HT1080 (cell line): Measurements from ENCODE around the gene BCAS1. TPM values are rescaled to one million over a fixed set of nuclear protein-coding genes. Genes with fewer than 3 reads are reported as not detected.
A peak's percentile ranks its signal among the peaks of the same experiment; 100 is the strongest.

Source experiments
- DNase-seq: peaks from one replicate; pipeline ENCODE4 v3.0.0-alpha.2; 2015; ENCODE audit warnings: low read depth
- total RNA-seq: library from RNA; depleted of rRNA; stranded (reverse); fragments of >200 nt; shearing (Covaris generic); gene quantifications from 2 replicates; pipeline ENCODE4 v1.2.3, GENCODE V29; 2014

Gene BCAS1
- total RNA-seq, 1 experiment from 2014 or later = 0.06 TPM

DNA sequence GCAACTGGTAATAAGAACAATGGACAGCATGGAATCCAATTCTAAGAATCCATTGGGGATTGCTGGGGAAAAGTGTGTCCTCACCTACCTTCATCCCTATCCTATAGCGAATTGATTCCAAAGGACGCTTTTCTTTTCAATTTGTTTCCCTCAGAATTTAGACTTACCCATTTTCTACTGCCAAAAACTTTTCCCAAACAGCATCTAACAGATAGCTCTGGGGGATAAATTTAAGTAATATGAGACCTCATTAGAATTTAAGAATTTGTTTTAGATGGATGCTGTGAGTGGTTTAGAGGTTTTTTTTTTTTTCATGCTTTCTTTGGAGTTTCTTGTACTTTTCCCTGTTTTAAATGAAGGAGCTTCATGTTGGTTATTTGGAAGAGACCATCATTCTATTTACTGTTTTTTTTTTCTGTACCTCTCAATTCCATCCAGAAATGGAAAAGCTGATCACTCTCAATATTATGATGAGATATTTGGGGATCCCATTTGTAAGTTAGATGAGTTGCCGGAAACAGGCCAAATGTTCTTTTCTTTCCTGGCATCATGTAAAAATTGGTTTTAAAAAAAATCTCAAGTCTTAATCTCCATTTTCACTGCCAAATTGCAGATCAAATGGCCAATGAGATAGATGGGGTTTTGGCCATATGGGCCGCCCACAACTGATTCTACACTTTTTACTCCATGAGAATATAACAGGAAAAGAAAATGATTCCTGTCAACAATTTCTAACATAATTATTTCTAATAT, 105.7 kb downstream of the BCAS1 start:
- DNase-seq = no peak

DNA sequence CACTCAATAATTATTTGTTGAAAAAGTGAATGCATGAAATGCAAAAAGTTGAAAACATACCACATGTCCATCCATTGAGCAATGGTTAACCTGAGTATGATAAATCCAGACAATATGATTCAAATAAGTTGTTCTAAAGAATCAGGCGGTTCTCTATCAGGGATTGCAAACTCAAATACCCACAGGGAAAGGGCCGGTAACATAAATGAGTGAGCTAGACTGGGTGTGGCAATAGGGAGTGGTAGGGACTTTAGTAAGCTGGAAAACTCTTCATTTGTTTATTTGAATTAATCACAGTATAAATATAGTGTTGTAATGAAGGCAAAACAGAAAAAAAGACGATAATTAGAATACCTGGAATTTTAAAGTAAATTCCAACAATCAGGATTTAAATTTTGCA, 106.3 kb downstream of the BCAS1 start:
- no peak for DNase-seq

DNA sequence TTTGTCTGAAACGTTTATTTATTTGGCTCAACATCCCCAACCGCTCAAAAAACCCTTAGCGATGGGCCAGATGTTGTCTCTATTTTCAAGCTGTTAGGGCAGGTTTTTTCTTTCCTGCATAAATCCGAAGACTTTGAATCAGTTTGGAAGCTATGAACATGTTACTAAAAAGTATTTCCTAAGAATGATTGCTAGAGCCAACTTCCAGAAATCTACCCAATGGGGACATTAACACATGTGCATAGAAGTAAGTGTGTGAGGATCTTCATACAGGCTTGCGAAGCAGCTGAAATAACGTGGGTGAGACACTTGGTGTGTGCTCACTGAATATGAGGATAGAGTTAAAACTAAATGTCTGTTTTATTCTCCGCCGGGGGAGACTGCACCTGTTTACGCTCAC, 106.8 kb downstream of the BCAS1 start:
- no peak for DNase-seq

DNA sequence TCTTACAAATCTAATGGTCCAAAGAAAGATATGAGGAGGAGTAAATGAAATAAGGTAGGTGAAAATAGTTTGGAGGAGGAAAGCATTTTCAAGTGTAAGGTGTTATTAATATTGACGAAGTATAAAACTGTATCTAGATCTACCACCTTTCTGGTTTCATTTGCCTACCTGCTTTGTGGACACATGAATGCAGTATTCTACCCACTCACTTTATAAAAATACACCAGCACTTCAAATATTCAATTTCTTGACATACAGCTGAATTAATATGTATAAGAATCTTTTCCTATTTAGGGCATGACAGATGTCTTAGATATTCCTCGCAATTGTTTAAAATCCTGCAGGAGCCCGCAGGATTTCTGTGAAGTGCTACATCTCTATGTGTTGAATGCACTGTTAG, 108.0 kb downstream of the BCAS1 start:
- DNase-seq = no peak

DNA sequence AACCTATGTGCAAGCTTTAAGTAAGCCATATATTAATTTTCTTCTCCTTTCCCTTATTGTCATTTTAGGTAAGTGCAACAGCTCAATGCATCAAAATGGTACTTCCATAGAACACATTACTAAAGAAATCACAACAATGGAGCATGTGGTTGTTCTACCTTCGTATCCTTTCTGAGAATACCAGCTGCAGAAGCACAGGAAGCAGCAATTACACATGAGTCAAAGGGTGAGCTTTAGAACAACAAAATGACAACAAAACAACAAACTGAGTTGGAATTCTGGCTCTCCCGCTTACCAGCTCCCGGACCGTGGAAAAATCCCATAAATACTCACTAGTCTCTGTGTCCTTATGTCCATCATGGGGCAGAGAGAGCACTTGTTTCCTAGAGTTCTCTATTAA, 108.9 kb downstream of the BCAS1 start:
- no peak for DNase-seq

DNA sequence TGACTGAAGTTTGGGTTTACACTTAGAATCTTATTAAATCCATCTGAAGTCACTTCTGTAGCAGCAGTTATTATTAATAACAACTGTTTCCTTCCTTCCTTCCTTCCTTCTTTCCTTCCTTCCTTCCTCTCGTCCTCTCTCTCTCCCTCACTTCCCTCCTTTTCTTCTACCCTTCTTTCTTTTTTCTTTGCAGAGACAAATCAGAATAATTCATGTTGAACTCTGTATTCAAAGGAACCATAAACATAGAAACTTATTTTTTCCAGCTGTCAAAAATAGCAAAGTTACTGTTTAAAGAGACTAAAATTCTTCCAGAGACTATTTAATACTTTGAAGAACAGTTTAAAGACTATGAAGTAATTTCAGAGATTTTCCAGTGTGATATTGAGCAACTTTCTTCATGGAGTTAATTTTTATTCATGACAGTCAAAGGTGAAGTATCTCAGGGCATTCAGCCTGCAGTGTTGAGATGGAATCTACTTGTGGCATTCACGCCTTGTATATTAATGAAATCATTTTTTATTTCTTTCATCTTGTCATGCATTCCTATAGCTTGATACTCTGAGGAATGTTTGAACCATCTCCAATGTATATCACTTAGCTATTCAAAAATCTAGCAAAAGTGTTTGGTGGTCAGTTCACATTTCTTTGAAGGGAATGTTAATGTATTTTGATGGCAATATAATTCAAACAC, 109.7 kb downstream of the BCAS1 start:
- no peak for DNase-seq

DNA sequence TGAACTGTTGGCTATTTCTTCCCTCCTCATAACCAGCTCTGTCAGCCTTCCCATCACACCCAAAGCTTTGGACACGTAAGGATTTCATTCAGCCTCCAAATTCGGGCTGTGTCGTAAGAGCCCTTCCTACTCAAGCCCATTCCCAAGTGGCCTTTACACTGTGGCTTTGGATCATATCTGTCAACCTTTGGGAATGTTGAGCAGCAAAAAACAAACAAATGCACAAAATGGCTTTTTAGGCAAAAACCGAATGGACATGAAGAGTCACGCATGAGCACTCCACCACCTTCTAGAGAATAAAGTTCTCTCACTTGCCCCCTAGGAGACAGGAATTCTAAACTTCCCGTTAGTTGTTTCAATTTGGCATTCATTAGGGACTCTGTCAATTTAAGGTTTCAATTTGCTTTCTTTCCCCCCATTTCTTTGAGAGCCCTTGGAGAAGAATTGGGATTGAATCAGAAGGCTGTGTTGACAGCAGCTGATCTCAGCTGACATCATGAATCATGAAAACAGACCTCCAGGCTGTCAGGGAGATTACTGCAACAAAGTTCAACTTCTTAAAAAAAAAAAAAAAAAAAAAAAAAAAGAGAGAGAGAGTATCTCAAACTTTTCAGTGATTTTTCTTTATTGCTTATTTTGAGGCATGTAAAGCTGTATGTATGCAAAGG, 110.3 kb downstream of the BCAS1 start:
- DNase-seq = peak; percentile 15

DNA sequence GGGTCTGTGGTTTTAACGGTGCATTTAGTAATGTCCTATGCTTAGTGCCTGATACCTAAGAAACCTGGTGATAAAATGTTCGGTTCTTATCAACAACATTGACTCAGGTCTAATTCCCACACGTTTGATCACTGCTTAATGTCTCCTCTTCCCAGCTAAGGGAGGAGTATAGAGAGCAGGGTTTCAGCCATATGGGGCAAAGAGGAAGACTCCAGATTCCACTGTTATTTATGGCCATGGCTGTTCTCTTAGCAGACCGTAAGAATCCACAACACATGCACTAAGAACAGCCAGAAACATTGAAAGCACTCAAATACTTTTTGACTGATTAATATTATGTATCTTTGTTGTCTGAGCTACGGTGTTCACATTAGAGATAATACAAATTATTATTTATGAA, 112.1 kb downstream of the BCAS1 start:
- DNase-seq = no peak

DNA sequence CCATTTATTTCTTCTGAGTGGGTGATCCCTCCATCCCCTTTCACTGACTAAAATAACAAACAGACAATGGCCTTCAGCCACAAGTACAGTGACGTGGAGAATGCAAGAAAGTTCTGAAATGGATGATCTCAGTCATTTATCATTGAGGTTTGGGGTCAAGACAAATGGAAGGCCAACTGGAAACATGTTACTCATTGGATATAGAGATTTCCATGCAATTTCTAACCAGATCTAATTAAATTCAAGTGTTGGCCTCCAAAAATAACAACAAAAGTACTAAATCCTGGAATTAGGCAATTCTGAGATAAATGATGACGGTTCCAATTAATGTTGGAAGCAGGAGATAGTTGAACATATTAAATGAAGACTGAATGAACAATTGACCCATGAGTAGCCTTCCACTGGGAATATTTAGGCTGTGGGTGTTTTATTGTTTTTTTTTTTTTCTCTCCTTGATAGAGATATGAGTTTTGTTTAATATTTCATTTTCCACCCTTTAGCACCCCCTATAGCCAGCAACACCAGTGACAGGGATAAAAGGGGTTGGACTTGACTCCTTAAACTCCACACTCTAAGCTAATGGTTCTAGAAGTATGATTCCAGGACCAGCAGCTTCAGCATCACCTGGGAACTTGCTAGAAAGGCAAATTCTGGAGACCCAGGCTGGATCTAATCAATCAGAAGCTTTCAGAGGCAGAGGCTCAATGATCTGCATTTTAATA, 112.8 kb downstream of the BCAS1 start:
- no peak for DNase-seq

DNA sequence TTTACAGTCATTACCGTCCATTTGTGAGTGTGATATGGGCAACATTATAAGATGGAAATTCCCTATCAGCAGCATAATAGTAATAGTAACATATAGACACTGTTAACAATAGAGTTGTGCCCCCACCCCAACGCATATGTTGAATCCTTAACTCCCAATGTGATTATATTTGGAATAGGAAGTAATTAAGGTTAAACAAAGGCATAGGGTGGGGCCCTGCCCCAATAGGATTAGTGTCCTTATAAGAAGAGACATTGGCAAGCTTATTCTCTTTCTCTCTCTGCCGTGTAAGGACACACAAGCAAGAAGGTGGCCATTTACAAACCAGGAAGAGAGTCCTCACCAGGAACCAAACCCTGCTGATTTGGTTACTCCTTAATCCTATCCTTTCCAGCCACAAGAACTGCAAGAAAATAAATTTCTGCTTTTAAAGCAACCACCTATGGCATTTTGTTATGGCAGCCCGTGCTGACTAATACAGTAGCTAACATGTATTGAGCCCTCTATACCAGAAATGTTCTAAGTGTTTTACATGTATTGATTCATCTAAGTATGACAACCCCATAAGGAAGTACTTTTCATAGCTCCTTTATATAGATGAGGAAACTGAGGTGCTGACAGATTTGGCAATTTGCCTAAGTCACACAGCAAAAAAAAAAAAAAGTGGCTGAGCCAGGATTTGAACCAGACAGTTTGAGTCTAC, 114.2 kb downstream of the BCAS1 start:
- no peak for DNase-seq

DNA sequence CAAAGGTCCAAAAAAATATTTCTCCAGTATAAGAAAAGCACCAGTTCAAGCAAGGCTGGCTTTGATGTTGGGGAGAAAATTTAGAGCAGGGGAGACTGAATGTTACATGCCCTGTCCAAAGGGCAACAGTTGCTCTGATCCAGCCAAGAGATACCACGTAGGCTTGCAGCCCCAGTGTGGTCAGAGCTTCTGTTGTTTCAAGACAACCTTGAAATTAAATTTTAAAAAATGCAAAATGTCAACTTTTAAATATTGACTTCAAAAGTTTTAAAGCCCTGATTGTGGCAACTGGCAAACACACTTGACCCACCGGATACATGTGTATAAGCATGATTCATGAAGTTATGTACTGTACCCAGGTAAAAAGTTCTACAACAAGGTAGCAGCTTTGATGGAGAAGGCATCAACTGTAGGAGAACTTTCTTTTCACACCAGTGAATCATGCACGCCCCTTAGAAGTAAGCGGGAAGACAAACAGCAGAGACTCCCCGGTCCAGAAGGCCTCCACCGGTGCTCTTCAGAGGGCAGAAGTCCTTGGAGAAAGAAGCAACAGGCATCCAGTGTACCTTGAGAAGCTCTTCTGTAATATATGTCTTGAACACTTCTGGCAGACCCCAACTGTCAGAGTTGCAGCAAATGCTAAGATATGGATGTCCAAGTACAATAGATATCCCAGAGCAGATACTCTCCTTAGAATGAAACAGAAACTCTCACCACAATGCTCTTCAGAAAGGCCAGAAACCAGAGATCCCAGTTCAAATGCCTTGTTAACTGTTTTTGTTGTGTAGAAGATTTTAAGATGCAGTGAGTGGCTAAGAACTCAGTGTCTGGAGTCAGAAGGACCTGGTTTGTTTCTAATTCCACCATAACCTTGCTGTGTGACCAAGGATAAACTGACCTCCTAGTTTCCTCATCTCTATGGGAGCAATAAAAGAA, 115.4 kb downstream of the BCAS1 start:
- no peak for DNase-seq

DNA sequence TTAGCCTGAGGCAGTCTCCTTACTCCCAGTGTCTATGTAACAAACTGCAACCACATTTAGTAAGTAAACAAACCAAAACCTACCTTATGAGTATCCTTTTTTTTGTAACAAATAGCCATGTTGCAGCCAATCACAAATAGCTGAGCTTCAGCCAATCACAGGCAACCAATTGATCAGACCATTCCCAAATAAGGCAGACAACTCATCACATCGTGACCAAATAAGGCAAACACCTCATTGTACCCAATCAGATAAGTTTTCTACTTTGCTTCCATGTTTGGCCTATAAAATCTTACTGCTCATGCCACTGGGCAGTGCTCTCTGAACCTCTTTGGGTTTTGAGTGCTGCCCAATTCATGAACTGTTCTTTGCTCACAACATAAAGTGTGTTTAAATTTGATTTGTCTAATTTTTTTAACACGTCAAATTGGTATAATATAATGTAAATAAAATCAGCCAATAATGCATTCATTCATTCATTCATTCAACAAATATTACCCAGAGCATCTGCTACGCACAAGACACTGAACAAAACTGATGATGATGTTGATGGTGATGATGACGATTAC, 117.8 kb downstream of the BCAS1 start:
- no peak for DNase-seq

DNA sequence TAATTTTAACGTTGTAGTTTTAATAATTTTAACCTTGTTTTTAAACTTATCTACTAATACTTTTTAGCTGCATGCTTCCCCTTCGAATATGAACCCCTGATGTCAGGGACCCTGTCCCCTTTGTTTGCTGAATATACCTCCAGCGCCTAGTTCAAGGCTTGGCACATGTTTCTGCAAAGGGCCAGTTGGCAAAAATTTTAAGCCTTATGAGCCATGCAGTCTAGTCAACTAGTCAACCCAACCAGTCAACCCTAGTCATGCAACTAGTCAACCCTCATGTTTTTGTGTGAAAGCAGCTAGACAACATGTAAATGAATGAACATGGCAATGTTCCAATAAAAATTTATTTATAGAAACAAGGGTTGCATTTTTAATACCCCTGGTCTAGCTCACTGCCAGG, 119.8 kb downstream of the BCAS1 start:
- DNase-seq = no peak

DNA sequence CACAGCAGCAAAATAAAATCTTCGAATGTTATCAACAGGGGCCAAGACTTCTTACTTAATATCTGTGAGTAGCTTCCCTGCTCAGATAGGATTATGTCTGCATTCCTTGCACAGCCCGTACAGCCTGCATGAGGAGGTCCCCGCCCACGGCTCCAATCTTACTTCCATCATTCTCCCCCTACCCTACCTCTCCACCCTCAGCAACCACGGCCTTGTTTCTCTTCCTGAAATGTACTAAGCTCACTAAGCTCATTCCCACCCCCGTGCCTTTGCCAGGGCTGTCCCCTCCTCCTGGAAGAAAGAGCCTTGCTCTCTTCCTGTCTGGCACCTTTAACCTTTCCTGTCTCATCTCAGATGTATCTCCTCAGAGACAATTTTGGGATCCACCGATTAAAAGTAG, 120.4 kb downstream of the BCAS1 start:
- DNase-seq = no peak

DNA sequence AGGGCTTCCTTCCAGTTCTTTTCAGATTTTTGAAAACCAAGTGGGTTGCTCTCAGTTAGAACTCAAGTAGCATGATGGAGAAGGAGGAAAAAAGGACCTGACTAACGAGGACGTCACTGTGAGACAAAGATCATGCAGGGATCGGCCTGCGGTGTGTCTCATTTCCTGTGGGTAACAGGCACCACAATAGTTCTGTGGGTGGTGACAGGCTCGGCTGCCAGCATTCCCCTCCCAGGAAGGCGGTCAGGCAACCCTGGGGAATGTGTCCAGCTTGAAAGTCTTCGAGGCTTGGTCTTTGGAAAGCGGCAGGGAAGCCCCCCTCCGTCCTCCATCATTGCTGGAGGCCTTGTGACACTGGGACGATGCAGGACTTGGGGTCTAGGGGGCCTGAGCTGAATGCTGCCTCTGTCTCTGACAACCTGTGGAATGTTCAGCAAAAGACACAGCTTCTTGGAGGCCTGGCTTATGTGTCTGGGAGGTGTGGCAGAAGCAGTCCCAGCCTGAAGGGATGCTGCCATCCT, 121.0 kb downstream of the BCAS1 start:
- DNase-seq = peak; percentile 94

DNA sequence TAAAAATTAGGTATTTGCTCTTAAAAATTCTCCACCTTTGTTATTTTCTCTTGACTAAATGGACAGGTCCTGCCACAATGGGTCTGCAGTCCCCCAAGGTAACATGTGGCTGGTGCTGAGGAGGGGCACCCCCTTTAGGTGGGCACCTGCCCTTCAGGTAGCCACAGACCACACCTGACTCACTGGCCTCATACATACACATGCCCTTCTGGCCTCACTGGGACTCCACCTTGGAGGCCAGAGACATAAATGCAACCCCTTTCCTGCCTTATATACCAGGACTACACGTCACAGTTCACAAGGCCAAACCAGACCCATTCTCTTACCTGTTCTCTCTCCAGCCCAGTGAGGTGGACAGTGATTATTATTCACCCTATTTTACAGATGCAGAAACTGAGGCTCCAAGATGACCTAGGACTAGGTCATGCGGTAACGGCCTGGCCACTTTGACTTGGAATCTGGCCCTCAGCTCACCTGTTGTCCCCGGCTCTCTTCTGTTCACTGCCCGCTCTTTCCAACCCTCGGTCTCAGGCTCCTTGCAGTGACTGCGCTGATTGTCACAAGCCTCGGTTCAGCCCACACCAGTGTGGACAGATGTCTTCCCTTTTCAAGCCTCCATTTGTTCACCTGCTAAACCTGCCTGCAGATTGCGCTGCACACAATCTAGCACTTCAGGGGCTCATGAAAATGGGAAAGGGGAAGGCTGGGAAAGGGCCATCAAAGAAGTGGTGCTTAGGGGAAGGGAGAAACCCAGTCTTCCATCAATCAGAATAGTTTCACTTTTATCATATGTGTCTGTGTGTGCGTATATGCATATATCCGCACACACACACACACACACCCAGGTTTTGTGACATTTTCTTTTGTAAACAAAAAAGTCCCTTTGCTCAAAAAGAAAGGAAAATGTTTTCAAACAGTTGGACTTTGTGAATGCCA, 121.7 kb downstream of the BCAS1 start:
- DNase-seq = no peak

DNA sequence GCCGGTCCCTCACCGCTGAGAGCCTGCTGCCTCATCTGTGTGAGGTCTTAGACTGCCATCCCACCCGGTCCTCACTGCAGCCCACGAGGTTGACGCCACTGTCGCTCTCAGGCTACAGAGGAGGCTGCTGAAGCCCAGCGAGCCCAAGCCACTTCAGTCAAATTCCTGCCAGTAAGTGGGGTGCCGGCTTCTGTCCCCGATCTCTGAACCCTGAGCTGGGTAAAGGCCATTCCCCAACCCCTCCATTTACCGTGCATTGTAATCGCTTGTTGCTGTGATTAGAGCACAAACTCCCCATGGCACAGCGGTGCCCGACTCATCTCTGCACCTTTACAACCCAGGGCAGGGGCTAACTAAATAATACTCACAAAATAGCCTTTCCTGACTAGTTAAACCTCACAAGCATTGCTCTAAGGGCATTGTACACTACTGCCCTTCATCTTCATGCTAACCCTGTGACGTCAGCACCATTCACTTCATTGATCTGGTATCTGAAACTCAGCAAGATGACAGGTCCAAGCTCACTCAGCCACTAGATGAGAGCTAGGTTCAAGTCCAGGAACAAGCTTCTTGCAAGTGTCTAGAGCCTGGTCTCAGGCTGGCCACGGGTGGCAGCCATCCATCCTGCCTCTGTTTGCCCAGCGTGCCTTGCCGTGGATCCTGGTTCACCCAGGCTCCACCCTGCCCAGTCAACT, 122.7 kb downstream of the BCAS1 start:
- no peak for DNase-seq

DNA sequence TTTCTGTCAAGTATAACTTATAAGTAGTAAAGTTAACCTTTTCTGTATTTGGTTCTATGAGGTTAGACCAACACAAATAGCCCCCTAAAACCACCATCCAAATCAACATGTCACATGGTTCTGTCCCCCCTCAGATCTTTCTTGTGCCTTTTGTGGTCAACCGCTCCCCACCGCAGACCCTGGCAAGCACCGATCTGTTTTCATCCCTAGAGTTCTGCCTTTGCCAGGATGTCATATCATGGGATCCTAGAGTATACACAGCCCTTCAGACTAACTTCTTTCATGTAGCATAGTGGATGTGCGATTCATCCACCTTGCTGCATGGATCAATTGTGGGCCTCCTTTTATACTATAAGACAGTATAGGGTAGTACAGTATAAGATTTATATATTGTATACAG, 124.3 kb downstream of the BCAS1 start:
- DNase-seq = no peak
